Hepatic stellate cell (primary cell): ENCODE results near the gene KCTD4.
"Not testable (repeated sequence)": the region's sequence is repeated elsewhere in the genome, so short reads cannot be mapped to it uniquely, and the experiment has no call there.

ENCODE experiments used
- DNase-seq: peaks from one replicate; pipeline ENCODE4 v3.0.0; 2011; ENCODE audit warnings: low spot score

KCTD4 gene

GRCh38 chr13:45200701-45201232, at the start of gene KCTD4:
KCTD4 (minus strand) TSS chr13:45201045; CDS start chr13:45194567, 6,478 bp downstream.
- DNase-seq = no peak

GRCh38 chr13:45249662-45250061, 48.8 kb upstream of the KCTD4 start:
- DNase-seq = no peak

GRCh38 chr13:45244736-45245135, 43.9 kb upstream of the KCTD4 start:
- not testable (repeated sequence) for DNase-seq

DNA sequence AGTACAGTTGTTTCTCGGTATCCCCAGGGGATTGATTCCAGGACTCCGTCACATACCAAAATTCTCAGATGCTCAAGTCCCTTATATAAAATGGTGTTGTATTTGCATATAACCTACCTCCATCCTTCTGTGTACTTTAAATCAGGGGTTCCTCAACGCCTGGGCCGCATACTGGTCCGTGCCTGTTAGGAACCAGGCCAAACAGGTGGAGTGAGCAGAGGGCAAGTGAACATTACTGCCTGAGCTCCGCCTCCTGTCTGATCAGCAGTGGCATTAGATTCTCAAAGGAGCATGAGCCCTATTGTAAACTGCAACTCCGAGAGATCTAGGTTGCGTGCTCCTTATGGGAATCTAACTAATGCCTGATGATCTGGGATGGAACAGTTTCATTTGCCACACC, 42.2 kb upstream of the KCTD4 start:
- DNase-seq = no peak

- no peak for DNase-seq
Observed at GRCh38 chr13:45242524-45242923, 41.7 kb upstream of the KCTD4 start.

DNA sequence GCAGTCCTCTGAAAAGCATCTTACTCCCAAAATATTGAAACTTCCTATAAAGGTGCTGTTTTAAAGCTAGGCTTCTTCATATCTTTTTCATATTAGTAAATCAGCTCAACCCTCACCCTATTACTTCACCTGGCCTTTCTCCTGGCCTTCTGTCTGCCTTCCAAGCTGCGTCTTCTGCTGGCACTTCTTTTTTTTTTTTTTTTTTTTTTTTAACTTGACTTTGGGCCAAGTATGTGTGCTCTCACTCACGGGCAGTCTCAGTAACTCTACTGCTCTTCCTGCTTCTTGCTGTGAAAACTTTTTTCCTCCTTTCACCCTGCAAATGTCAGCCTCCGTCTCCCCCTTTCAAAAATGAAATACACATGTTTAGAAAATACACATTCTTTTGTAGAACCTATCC, 41.2 kb upstream of the KCTD4 start:
- peak; percentile 18 for DNase-seq

GRCh38 chr13:45240143-45240542, 39.3 kb upstream of the KCTD4 start:
- DNase-seq = no peak

DNA sequence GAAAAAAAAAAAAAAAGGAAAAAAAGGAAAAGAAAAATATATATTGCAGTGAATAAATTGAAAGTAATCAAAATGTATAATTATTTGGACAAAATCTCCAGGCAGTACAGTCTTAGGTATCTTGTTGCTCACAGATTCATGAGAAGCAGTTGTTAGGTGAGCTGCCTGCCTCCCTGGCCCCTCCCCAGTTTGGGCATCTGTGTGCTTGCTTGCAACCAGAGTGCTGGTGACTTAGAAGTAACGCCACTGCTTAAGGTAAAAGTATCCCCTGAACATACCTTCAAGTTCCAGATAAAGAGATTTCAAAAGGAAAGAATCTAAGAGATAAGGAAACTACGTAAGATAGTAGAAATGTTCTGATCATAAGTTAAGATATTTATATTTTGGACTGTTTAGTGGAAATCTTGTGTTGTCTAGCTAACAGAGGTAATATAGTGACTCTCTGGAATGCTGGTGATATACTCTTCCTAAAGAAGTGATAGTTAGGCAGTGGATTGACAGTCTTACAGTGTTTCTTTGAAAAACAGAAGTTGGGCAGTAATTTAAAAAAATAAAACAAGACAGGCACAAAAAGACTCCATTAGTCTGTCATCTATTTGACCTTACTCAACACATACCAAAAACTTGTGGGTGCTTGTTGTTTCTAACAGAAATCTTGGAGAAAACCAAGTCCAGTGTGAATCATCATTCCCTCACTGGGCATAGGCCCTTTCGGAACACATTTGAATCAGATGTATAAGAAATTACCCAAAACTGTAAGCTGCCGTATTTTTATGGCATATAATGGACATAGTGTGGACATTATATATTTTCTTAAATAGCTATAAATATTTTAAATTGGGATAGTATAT, 38.3 kb upstream of the KCTD4 start:
- DNase-seq = peak; percentile 15

DNA sequence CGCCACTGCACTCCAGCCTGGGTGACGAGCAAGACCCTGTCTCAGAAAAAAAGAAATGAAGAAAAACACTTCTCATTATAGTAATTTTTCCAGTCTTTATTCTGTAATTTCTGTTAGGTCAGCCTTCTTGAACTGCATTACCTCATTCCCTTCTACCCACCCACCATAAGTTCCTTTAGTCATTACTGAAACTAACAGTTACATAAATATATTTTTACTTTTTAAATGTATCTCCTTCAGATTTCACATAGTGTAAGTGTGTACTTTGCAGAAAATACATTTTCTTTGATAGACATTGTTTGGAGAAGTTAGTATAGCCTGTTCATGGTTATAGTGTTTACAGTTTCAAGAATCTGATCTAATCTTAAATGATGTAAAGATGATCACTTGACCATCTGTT, 31.7 kb upstream of the KCTD4 start:
- no peak for DNase-seq

GRCh38 chr13:45231722-45232121, 30.9 kb upstream of the KCTD4 start:
- DNase-seq = peak; percentile 36

DNA sequence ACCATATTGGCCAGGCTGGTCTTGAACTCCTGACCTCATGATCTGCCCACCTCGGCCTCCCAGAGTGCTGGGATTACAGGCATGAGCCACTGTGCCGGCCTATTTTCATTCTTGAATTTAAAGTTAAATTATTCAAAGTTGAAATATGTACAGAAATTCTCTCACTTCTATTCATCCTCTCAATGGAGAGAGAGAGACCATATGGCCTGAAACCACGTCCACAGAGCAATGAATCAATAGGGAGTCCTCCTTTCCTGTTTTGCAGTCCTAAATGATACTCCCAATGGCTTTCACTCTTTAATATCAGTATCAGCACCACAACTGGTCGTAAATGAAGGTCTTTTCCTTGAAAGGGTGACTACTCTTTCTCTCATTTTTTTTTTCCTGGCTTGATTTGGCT, 30.5 kb upstream of the KCTD4 start:
- DNase-seq = no peak

DNA sequence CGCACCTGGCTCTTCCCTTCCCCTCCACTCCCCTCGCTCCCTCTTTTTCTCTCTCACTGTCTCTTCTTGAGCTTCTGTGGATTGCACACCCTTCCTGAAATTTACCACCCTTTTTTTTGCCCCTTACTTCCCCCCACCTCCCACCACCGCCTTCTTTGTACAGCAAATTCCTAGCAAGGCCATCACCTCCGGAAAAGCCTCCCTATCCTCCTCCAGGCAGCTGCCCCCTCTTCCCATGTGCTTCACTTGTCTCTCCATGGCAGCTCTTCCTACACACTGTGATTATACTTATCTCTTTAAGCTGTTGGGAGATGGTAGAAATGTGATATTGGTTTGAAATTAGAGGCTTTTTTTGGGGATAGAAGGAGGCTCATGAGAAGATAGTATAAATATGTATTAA, 28.3 kb upstream of the KCTD4 start:
- no peak for DNase-seq

DNA sequence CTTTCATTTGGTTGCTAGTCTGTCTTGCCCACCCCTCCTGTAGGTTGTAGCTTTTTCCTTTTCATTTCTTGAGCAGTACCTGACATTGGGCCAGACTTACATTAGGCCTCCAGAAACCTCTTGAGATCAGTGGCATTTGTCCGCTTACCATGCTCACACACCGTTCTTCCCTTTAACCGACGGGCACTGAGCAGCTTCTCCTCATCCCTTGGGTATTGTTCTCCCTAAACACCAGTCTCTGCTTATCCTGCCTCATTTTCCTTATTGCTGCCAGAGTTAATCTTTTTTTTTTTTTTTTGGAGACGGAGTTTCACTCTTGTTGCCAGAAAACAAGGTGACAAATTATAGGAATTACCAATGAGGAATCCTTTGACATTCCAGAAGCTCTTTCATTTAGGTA, 27.2 kb upstream of the KCTD4 start:
- DNase-seq = no peak

DNA sequence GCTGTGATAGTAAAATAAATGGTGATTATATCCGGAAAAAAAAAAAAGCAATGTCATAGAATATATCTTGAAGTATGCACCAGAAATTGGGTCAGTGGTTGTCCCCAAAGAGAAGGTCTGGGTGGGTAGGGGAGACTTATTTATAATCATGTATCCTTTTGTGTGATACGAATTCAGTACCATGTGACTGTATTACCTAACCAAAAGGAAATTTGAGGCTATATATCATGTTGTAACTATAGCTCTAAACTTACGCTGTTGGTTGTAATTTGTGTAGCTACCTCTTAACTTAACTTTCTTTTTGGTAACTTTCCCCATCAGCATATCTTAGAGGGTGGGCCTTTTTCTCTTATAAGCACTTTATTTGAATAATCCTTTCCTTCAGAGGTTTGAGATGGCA, 25.2 kb upstream of the KCTD4 start:
- no peak for DNase-seq

GRCh38 chr13:45225370-45225769, 24.5 kb upstream of the KCTD4 start:
- no peak for DNase-seq

- no peak for DNase-seq
Observed at GRCh38 chr13:45224176-45224575, 23.3 kb upstream of the KCTD4 start.

DNA sequence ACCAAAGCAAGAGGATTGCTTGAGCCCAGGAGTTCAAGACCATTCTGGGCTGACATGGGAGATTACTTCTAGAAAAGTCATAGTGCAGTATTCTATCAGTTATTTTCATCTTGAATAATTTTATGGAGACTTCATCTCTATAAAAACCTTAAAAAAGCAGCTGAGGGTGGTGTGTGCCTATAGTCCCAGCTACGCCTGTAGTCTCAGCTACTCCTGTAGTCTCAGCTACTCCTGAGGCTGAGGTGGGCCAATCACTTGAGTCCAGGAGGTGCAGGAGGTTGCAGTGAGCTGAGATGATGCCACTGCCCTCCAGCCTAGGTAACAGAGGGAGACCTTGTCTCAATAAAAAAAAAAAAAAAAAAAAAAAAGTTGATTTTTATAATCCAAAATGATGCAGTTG, 22.1 kb upstream of the KCTD4 start:
- no peak for DNase-seq

DNA sequence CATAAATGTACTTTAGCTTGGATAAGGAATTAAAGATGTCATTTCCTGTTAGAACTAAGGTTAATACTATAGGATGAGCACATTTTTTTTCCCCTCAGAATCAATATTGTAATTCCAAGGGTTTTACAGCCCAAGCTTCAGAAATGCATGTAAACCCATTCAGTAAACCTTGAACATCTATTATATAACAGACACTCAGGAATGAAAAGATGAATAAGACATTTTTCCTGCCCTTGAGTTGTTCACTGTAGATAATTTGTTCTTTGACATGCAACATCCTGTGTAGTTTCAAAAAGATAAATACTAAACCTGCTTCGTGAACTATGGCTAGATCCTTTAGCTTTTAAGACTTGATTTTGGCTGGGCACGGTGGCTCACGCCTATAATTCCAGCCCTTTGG, 21.7 kb upstream of the KCTD4 start:
- no peak for DNase-seq

GRCh38 chr13:45220403-45220802, 19.6 kb upstream of the KCTD4 start:
- no peak for DNase-seq

GRCh38 chr13:45219938-45220375, 19.1 kb upstream of the KCTD4 start:
- no peak for DNase-seq

GRCh38 chr13:45219123-45219891, 18.5 kb upstream of the KCTD4 start:
- no peak for DNase-seq

DNA sequence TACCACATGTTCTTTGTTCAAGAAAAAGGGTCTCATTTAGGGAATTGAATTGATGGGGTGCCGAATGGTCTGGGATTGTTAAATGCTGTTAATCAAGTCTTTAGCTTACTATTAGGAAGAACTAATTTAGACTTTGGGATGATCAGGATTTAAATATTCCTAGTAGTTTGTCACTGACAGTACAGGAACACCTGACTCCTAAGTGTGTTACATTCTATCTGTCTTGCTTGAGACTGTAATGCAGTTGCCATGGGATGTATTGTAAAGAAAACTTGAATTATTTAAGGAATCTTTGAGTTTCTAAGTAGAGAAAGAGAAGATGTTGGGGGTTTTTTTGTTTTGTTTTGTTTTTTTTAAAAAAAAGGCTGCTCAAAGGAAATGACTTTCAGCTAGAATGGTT, 17.8 kb upstream of the KCTD4 start:
- DNase-seq = no peak

DNA sequence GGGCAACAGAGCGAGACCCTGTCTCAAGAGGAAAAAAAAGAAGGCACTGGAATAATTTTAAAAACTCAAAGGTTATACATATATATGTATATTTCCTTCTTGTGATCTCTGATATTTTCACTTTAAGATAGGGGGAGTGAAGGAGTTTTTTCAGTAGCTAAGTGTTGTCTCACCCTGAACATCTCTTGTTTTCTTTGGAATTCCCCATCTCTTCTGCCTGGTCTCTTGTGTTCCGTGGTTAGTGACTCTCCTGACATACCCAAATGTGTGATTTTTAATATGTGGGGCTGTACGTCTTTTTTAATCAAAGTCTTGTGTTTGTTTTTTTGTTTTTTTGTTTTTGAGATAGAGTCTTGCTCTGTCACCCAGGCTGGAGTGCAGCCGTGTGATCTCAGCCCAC, 15.3 kb upstream of the KCTD4 start:
- no peak for DNase-seq
